Prostate gland (tissue), 2 donors: ENCODE results near the gene ARAP2.

Experiments used
- POLR2AphosphoS5 ChIP-seq: sonication (generic); formaldehyde crosslinking; IDR thresholded peaks from one replicate; pipeline ENCODE4 v1.6.1; 2017; ENCODE audit warnings: antibody characterized with exemption
- TF ChIP-seq, protein P1 (sequence below), 4 experiments: fragments of 200-600 bp in 2 of 4; fragments of 450-650 bp in 2 of 4; sonication (generic) in 2 of 4; IDR thresholded peaks; 1 replicate in 3 of 4; 2 replicates in 1 of 4; pipeline ENCODE4 v1.5.1; 2016 to 2019; ENCODE audit warnings: antibody characterized with exemption in 4 of 4, mild to moderate bottlenecking in 2 of 4, moderate library complexity in 2 of 4

DNA sequence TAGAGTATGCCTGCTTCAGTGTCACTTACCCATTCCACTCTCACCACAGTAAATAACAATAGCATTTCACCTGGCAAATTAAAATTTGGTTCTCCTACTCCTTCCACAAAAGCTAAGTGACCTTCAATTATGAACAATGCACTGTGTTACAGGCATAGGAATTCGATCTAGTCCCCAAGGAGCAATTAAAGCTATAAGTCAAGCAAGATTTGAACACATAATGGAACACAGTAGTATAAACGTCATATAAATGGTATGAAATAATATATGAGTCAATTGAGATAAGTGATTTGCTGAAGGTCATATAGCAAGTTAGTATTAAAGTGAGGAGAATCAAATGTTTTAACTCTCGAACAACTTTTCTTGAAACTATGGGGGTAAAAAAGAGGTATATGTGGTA lies 65.8 kb downstream of the ARAP2 start:
- TF ChIP-seq, protein P1, sequence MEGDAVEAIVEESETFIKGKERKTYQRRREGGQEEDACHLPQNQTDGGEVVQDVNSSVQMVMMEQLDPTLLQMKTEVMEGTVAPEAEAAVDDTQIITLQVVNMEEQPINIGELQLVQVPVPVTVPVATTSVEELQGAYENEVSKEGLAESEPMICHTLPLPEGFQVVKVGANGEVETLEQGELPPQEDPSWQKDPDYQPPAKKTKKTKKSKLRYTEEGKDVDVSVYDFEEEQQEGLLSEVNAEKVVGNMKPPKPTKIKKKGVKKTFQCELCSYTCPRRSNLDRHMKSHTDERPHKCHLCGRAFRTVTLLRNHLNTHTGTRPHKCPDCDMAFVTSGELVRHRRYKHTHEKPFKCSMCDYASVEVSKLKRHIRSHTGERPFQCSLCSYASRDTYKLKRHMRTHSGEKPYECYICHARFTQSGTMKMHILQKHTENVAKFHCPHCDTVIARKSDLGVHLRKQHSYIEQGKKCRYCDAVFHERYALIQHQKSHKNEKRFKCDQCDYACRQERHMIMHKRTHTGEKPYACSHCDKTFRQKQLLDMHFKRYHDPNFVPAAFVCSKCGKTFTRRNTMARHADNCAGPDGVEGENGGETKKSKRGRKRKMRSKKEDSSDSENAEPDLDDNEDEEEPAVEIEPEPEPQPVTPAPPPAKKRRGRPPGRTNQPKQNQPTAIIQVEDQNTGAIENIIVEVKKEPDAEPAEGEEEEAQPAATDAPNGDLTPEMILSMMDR (IDR thresholded peaks at IDR 0.05), result no peak
- no peak for TF ChIP-seq POLR2AphosphoS5
